ENCODE data around the gene MAML3. TPM values are rescaled to one million over a fixed set of nuclear protein-coding genes. Genes with fewer than 3 reads are reported as not detected.

MAML3 gene
- total and polyA plus RNA-seq, 7 experiments from 2014 or later: 0.53 to 9.4 (median 3.3) TPM

- H3K4me3 ChIP-seq (ENCODE audit: low read length): no peak overlapping the region
- H3K27ac ChIP-seq (ENCODE audit: low read depth, low read length): peak overlapping the region; percentile 46
- H3K4me3 Mint-ChIP-seq: peak overlapping the region; percentile 76 to 93 (median 86)
These were observed 103.9 kb downstream of the MAML3 start for GRCh38 chr4:140049849-140050637.

GRCh38 chr4:140049024-140049848, 104.7 kb downstream of the MAML3 start:
- H3K27ac Mint-ChIP-seq: peak overlapping the region; percentile 77 to 94 (median 82)
- peaks cover 0 to 64% (median 0%) of the 10 kb centered on the region in 5 donors for H3K27me3 Mint-ChIP-seq
- DNase-seq: peak in 8 of 9 donors; percentile 13 to 73 (median 61)
- no peaks in the 10 kb centered on the region for H3K36me3 Mint-ChIP-seq
- H3K4me3 Mint-ChIP-seq: peak overlapping the region; percentile 76 to 93 (median 86)
- Histone ChIP-seq H3K27ac (ENCODE audit: low read depth, low read length) (peak overlapping the region; percentile 46), H3K9me3 (ENCODE audit: control insufficient read depth in 2 of 3, low read length in 3 of 3) (no peaks in the 10 kb centered on the region), H3K36me3 (ENCODE audit: control insufficient read depth in 2 of 3, insufficient read depth in 3 of 3, low read length in 3 of 3) (no peaks in the 10 kb centered on the region), H3K27me3 (ENCODE audit: control insufficient read depth in 2 of 2, insufficient read depth in 2 of 2, low read length in 2 of 2) (no peaks in the 10 kb centered on the region), H3K4me3 (ENCODE audit: low read length) (peak overlapping the region; percentile 45), H3K4me1 (ENCODE audit: control insufficient read depth in 2 of 2, insufficient read depth in 2 of 2, low read length in 2 of 2) (peaks cover 3 to 14% of the 10 kb centered on the region in 2 donors)
- peaks cover 7 to 60% (median 41%) of the 10 kb centered on the region in 7 donors for H3K4me1 Mint-ChIP-seq
- intact Hi-C loops (cut with micrococcal nuclease): loop anchor here (1.0 to 5.0 kb wide), 7 partner anchors 33 to 392 kb away; no protein-coding TSS in a partner anchor
- peaks cover 0 to 1% (median 0%) of the 10 kb centered on the region in 11 donors for H3K9me3 Mint-ChIP-seq
- CTCF ChIA-PET: interaction anchor here (0.6 to 1.8 kb wide), 7 partner anchors 11 to 203 kb away, joined by 3 to 7 read pairs (median 3); no protein-coding TSS in a partner anchor
- ATAC-seq: peak; percentile 92
- POLR2A ChIA-PET: interaction anchor here (0.7 to 1.6 kb wide), 6 partner anchors 19 to 312 kb away, joined by 3 to 7 read pairs (median 4); partner anchors contain the start of gene MAML3

More at GRCh38 chr4:140049849-140050637, 103.9 kb downstream of the MAML3 start:
- H3K27me3 Mint-ChIP-seq: peaks cover 0 to 68% (median 3%) of the 10 kb centered on the region in 5 donors
- Histone ChIP-seq H3K27me3 (ENCODE audit: control insufficient read depth in 2 of 2, insufficient read depth in 2 of 2, low read length in 2 of 2) (no peaks in the 10 kb centered on the region), H3K4me1 (ENCODE audit: control insufficient read depth in 2 of 2, insufficient read depth in 2 of 2, low read length in 2 of 2) (peaks cover 3 to 14% of the 10 kb centered on the region in 2 donors), H3K9me3 (ENCODE audit: control insufficient read depth in 2 of 3, low read length in 3 of 3) (no peaks in the 10 kb centered on the region), H3K36me3 (ENCODE audit: control insufficient read depth in 2 of 3, insufficient read depth in 3 of 3, low read length in 3 of 3) (no peaks in the 10 kb centered on the region)
- no peaks in the 10 kb centered on the region for H3K36me3 Mint-ChIP-seq
- intact Hi-C loops (cut with micrococcal nuclease): loop anchor here (1.0 to 5.0 kb wide), 8 partner anchors 32 to 393 kb away; no protein-coding TSS in a partner anchor
- H3K9me3 Mint-ChIP-seq: peaks cover 0 to 1% (median 0%) of the 10 kb centered on the region in 11 donors
- H3K27ac Mint-ChIP-seq: peak overlapping the region in 7 of 9 donors; percentile 80 to 94 (median 83)
- ATAC-seq (no peak), DNase-seq (no peak)
- ChIA-PET POLR2A (interaction anchor here (0.7 to 1.6 kb wide), 8 partner anchors 19 to 313 kb away, joined by 3 to 8 read pairs (median 5); partner anchors contain the start of gene MAML3), CTCF (interaction anchor here (0.8 to 1.8 kb wide), 5 partner anchors 10 to 203 kb away, joined by 3 to 7 read pairs (median 3); no protein-coding TSS in a partner anchor)
- peaks cover 7 to 66% (median 46%) of the 10 kb centered on the region in 7 donors for H3K4me1 Mint-ChIP-seq

- Histone ChIP-seq H3K4me3 (ENCODE audit: low read length) (no peak overlapping the region), H3K36me3 (ENCODE audit: control insufficient read depth in 2 of 3, insufficient read depth in 3 of 3, low read length in 3 of 3) (no peaks in the 10 kb centered on the region), H3K9me3 (ENCODE audit: control insufficient read depth in 2 of 3, low read length in 3 of 3) (no peaks in the 10 kb centered on the region), H3K27me3 (ENCODE audit: control insufficient read depth in 2 of 2, insufficient read depth in 2 of 2, low read length in 2 of 2) (no peaks in the 10 kb centered on the region), H3K4me1 (ENCODE audit: control insufficient read depth in 2 of 2, insufficient read depth in 2 of 2, low read length in 2 of 2) (peaks cover 3 to 14% of the 10 kb centered on the region in 2 donors), H3K27ac (ENCODE audit: low read depth, low read length) (peak overlapping the region; percentile 46)
- peaks cover 0 to 61% (median 0%) of the 10 kb centered on the region in 5 donors for H3K27me3 Mint-ChIP-seq
- H3K4me1 Mint-ChIP-seq: peaks cover 7 to 54% (median 36%) of the 10 kb centered on the region in 7 donors
- H3K36me3 Mint-ChIP-seq: no peaks in the 10 kb centered on the region
- ChIA-PET CTCF (interaction anchor here (0.6 to 1.8 kb wide), 5 partner anchors 17 to 204 kb away, joined by 3 to 7 read pairs (median 3); no protein-coding TSS in a partner anchor), POLR2A (interaction anchor here (1.1 to 1.6 kb wide), 4 partner anchors 20 to 105 kb away, joined by 3 to 7 read pairs (median 4); partner anchors contain the start of gene MAML3)
- DNase-seq: no peak
- H3K9me3 Mint-ChIP-seq: peaks cover 0 to 1% (median 0%) of the 10 kb centered on the region in 11 donors
- no peak for ATAC-seq
- intact Hi-C loops (cut with micrococcal nuclease): loop anchor here (2.0 to 5.0 kb wide), 4 partner anchors 34 to 391 kb away; no protein-coding TSS in a partner anchor
- H3K4me3 Mint-ChIP-seq: peak overlapping the region in 9 of 10 donors; percentile 79 to 93 (median 86)
- peak overlapping the region; percentile 77 to 94 (median 82) for H3K27ac Mint-ChIP-seq
These were observed 105.5 kb downstream of the MAML3 start for GRCh38 chr4:140048419-140048995.

GRCh38 chr4:140047786-140048185, 106.2 kb downstream of the MAML3 start:
- H3K36me3 Mint-ChIP-seq: no peaks in the 10 kb centered on the region
- peaks cover 3 to 14% of the 10 kb centered on the region in 2 donors for H3K4me1 ChIP-seq (ENCODE audit: control insufficient read depth in 2 of 2, insufficient read depth in 2 of 2, low read length in 2 of 2)
- H3K27ac ChIP-seq (ENCODE audit: low read depth, low read length): no peak overlapping the region
- intact Hi-C loops (cut with micrococcal nuclease): loop anchor here (2.0 to 5.0 kb wide), 4 partner anchors 35 to 390 kb away; no protein-coding TSS in a partner anchor
- ChIA-PET POLR2A (no interaction called here), CTCF (interaction anchor here (0.5 kb wide), 1 partner anchor 154 kb away, joined by 3 read pairs; no protein-coding TSS in a partner anchor)
- H3K27ac Mint-ChIP-seq: peak overlapping the region in 1 of 9 donors; percentile 32
- ATAC-seq: no peak
- H3K4me1 Mint-ChIP-seq: peaks cover 7 to 52% (median 35%) of the 10 kb centered on the region in 7 donors
- H3K4me3 Mint-ChIP-seq: no peak overlapping the region
- H3K27me3 ChIP-seq (ENCODE audit: control insufficient read depth in 2 of 2, insufficient read depth in 2 of 2, low read length in 2 of 2): no peaks in the 10 kb centered on the region
- H3K36me3 ChIP-seq (ENCODE audit: control insufficient read depth in 2 of 3, insufficient read depth in 3 of 3, low read length in 3 of 3): no peaks in the 10 kb centered on the region
- H3K4me3 ChIP-seq (ENCODE audit: low read length): no peak overlapping the region
- H3K9me3 Mint-ChIP-seq: peaks cover 0 to 1% (median 0%) of the 10 kb centered on the region in 11 donors
- H3K27me3 Mint-ChIP-seq: peaks cover 0 to 54% (median 0%) of the 10 kb centered on the region in 5 donors
- no peaks in the 10 kb centered on the region for H3K9me3 ChIP-seq (ENCODE audit: control insufficient read depth in 2 of 3, low read length in 3 of 3)
- no peak for DNase-seq

GRCh38 chr4:140047017-140047640, 106.9 kb downstream of the MAML3 start:
- POLR2A ChIA-PET: no interaction called here
- no peak for DNase-seq
- no peak overlapping the region for H3K27ac ChIP-seq (ENCODE audit: low read depth, low read length)
- no peak overlapping the region for H3K4me3 ChIP-seq (ENCODE audit: low read length)
- no peaks in the 10 kb centered on the region for H3K9me3 ChIP-seq (ENCODE audit: control insufficient read depth in 2 of 3, low read length in 3 of 3)
- Mint-ChIP-seq H3K36me3 (no peaks in the 10 kb centered on the region), H3K27me3 (peaks cover 0 to 52% (median 0%) of the 10 kb centered on the region in 5 donors), H3K4me3 (peak overlapping the region in 2 of 10 donors; percentile 2 to 11), H3K9me3 (peaks cover 0 to 1% (median 0%) of the 10 kb centered on the region in 11 donors), H3K27ac (peak overlapping the region in 5 of 9 donors; percentile 2 to 65 (median 37)), H3K4me1 (peaks cover 7 to 56% (median 39%) of the 10 kb centered on the region in 7 donors)
- H3K27me3 ChIP-seq (ENCODE audit: control insufficient read depth in 2 of 2, insufficient read depth in 2 of 2, low read length in 2 of 2): no peaks in the 10 kb centered on the region
- no peaks in the 10 kb centered on the region for H3K36me3 ChIP-seq (ENCODE audit: control insufficient read depth in 2 of 3, insufficient read depth in 3 of 3, low read length in 3 of 3)
- CTCF ChIA-PET: interaction anchor here (0.5 to 0.9 kb wide), 2 partner anchors 11 to 153 kb away, joined by 3 read pairs; no protein-coding TSS in a partner anchor
- no peak for ATAC-seq
- intact Hi-C loops (cut with micrococcal nuclease): loop anchor here (5.0 kb wide), 2 partner anchors 35 to 390 kb away; no protein-coding TSS in a partner anchor
- peaks cover 3 to 14% of the 10 kb centered on the region in 2 donors for H3K4me1 ChIP-seq (ENCODE audit: control insufficient read depth in 2 of 2, insufficient read depth in 2 of 2, low read length in 2 of 2)

Data from naive thymus-derived CD4-positive, alpha-beta T cell (primary cell).